ENCODE data around the gene RAB20. TPM values are rescaled to one million over a fixed set of nuclear protein-coding genes. Genes with fewer than 3 reads are reported as not detected.
"Not testable (repeated sequence)": the region's sequence is repeated elsewhere in the genome, so short reads cannot be mapped to it uniquely, and the experiment has no call there.

The RAB20 gene
- total RNA-seq: 0.77 and 0.89 TPM in 2 replicates

- peak; percentile 40 to 70 for DNase-seq (ENCODE audit: low read depth in 2 of 2)
These were observed at the start of gene RAB20 for GRCh38 chr13:110561344-110562035. Gene RAB20 (minus strand): TSS chr13:110561722. CDS start chr13:110561519, 203 bp downstream.

GRCh38 chr13:110610955-110611595, 49.6 kb upstream of the RAB20 start:
- no peak for DNase-seq (ENCODE audit: low read depth in 2 of 2)

GRCh38 chr13:110607675-110608224, 46.2 kb upstream of the RAB20 start:
- no peak for DNase-seq (ENCODE audit: low read depth in 2 of 2)

GRCh38 chr13:110606281-110606680, 44.8 kb upstream of the RAB20 start:
- DNase-seq (ENCODE audit: low read depth in 2 of 2): not testable (repeated sequence)

- DNase-seq (ENCODE audit: low read depth in 2 of 2): no peak
These were observed 43.6 kb upstream of the RAB20 start for GRCh38 chr13:110605132-110605531.

GRCh38 chr13:110600980-110601379, 39.5 kb upstream of the RAB20 start:
- DNase-seq (ENCODE audit: low read depth in 2 of 2): no peak

GRCh38 chr13:110600261-110600819, 38.8 kb upstream of the RAB20 start:
- DNase-seq (ENCODE audit: low read depth in 2 of 2): no peak

- no peak for DNase-seq (ENCODE audit: low read depth in 2 of 2)
These were observed 35.6 kb upstream of the RAB20 start for GRCh38 chr13:110597041-110597689.

- DNase-seq (ENCODE audit: low read depth in 2 of 2): peak; percentile 62 to 71
These were observed 32.1 kb upstream of the RAB20 start for GRCh38 chr13:110593430-110594130.

- DNase-seq (ENCODE audit: low read depth in 2 of 2): no peak
These were observed 31.1 kb upstream of the RAB20 start for GRCh38 chr13:110592665-110593064.

- no peak for DNase-seq (ENCODE audit: low read depth in 2 of 2)
These were observed 29.1 kb upstream of the RAB20 start for GRCh38 chr13:110590577-110590976.

- peak; percentile 6 to 25 for DNase-seq (ENCODE audit: low read depth in 2 of 2)
These were observed 28.4 kb upstream of the RAB20 start for GRCh38 chr13:110589793-110590390.

GRCh38 chr13:110583178-110583865, 21.8 kb upstream of the RAB20 start:
- DNase-seq (ENCODE audit: low read depth in 2 of 2): no peak

GRCh38 chr13:110582421-110582954, 21.0 kb upstream of the RAB20 start:
- DNase-seq (ENCODE audit: low read depth in 2 of 2): no peak

GRCh38 chr13:110581506-110582185, 20.1 kb upstream of the RAB20 start:
- DNase-seq (ENCODE audit: low read depth in 2 of 2): no peak

GRCh38 chr13:110580800-110581199, 19.3 kb upstream of the RAB20 start:
- DNase-seq (ENCODE audit: low read depth in 2 of 2): no peak

GRCh38 chr13:110578363-110578762, 16.8 kb upstream of the RAB20 start:
- DNase-seq (ENCODE audit: low read depth in 2 of 2): no peak

GRCh38 chr13:110576736-110577476, 15.4 kb upstream of the RAB20 start:
- no peak for DNase-seq (ENCODE audit: low read depth in 2 of 2)

- DNase-seq (ENCODE audit: low read depth in 2 of 2): no peak
These were observed 14.5 kb upstream of the RAB20 start for GRCh38 chr13:110576070-110576394.
